HG02973 (cell line): Measurements from ENCODE around the gene TET2.

ENCODE experiments used
- ATAC-seq: cut with Tn5 transposase; IDR thresholded peaks from one replicate; pipeline ENCODE4 v1.9.1; 2021; ENCODE audit warnings: moderate library complexity; ENCODE audit not compliant: unreplicated experiment

Gene TET2

DNA sequence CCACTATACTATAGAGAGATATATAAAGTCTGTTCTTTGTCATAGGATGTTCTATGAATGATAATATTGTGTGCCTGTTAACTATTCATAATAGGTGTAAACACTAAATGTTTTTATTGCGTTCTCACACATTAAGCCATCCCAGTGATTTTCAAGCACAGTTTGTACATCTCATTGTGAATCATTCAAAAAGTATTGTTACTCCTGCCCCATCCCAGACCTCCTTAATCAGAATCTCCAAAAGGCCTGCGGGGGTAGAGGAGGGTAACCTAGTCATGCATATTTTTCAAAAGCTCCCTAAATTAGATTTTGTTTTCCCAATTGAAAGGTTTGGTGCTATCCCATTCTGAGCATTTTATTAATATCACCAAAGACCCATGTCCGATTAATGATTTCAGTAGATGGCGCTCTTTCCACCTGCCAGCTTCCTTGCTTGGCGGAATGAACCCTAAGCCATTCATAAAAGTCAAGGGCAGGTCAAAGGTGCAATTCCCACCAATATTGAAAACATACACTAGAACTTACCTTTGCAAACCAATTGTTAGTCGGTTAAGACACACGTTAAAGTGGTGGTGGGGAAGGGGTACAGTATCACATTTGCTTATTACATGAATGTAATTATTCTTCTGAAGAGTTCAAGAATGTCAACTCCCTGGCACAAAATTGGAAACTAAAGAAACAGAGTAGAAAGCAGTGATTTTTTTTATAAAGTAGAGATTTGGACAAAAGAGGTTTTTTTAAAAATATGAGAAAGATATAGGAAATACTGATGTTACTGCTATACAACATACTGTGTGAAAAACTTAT is 5.8 kb upstream of the TET2 start:
- no peak for ATAC-seq

DNA sequence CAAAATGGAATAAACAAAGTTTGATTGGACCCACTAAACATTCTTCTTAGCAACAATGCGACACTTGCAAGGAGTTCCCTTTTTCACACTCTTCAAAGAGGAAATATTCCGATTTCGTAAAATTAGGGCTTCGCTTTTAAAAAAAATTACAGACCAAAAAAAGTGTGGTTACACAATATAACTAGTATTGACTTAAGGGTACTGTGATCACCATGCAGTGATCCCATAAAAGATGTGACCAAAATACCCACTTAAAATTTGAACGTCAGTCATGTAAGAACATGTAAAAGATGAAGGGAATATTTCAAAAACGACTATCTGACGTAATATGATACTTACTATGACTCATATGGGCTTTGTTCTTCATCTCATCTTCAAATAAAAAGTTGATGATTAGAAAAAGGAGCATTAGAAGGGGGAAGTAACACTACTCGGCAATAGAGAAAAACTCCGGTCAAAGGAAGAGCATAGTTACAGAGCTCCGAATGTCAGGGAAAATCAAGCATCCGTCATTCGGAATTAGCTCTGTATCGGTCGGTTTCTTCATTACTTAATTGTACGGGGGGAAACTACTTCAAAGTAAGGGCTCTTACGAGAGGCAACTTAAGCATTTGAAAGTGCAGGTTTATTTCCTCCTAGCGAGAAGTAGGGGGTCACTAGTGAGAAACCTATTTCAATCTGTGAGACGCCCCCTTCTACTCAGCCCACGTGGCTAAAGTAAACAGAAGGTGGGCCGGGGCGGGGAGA is 1.3 kb upstream of the TET2 start:
- ATAC-seq = no peak

DNA sequence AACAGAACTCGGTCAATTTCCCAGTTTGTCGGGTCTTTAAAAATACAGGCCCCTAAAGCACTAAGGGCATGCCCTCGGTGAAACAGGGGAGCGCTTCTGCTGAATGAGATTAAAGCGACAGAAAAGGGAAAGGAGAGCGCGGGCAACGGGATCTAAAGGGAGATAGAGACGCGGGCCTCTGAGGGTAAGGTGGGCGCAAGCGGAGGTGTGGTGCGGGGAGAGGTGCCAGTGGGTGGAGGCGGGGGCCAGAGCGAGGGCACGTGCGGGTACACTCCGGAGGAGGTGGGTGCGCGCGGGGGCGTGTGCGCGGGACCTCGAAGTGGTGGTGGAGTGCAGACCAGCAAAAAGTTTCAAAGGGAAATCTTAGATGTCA is 787 bp upstream of the TET2 start:
- ATAC-seq = peak; percentile 7

DNA sequence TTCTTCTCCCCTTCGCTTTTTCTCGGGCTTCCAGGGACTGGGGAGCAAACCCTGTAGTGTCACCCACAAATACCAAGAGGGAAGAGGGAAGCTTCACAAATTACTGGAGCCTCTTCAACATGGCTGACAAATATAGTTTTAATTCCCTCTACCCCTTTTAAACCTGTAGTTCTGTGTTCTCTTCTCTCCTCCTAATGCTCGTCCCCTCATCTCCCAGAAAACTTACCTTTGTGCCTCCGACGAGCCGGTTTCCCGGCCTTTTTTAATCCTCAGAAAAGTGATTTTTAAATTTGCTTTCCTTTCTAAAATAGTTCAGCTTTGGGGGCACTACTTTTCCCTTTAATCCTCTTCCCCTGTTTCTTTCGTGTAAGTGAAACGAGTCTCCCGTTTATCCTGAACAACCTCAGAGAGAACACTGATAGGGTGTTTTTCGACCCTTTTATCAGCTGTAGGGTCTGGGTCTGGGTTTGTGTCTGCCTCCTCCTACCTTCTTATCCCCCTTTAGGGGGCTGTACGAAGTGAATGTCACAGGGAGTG is 408 bp downstream of the TET2 start:
- peak; percentile 4 for ATAC-seq

GRCh38 chr4:105147553-105148161 is 981 bp downstream of the TET2 start:
- no peak for ATAC-seq

DNA sequence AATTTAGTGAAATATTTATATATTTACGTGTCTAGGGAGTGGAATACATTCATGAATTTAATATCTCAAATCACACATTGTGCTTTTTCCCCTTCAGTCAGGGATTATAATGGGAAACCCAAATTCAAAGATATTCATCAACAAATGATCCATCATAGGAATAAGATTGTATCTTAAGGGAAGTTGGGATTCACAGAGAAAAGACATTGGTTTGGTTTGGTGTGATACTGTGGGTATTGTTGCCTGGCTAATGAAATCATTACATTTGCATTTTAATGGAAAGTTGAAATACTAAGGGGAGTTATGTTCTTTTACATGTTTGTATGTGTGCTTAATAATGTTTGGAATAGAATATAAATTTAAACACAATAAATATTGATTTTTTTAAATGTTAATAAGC is 1.7 kb downstream of the TET2 start:
- ATAC-seq = no peak

- no peak for ATAC-seq
Observed at GRCh38 chr4:105148776-105149175, 2.1 kb downstream of the TET2 start.

DNA sequence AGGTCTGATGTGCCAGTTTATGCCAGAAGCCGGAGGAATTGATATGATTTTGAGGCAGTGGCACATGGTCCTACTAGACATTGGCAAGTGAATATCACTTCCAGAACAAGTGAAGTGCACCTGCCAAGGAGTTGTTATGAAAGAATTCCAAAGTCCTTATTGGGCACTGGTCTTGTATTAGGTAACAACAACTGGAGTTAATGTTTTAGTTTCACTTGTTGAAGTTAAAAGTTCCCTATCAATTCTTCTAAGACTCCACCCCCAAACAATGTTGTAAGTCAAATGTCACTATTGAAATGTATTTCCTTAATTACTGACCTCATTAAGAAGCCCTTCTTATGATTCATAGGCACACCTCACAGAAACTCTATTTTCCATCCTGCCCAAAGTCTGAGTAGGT is 3.1 kb downstream of the TET2 start:
- ATAC-seq = no peak

DNA sequence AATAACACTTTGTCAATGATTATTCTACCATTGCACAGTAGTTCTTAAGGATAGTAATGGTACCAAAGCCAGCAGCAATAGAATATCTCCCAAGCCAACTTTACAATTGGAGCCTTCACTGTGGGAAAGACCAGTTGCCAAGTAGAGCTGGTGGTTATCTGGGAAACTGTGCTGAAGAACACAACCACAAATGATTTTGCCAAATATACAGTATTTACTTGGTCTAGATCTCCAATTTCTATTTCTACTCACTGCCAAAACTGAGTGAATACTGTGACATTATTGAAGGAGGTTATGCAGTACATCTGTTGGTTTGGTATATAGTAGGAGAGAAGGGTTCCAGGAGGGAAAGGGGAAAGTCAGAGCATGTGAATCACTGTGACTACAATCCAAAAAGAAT is 3.8 kb downstream of the TET2 start:
- ATAC-seq = no peak

DNA sequence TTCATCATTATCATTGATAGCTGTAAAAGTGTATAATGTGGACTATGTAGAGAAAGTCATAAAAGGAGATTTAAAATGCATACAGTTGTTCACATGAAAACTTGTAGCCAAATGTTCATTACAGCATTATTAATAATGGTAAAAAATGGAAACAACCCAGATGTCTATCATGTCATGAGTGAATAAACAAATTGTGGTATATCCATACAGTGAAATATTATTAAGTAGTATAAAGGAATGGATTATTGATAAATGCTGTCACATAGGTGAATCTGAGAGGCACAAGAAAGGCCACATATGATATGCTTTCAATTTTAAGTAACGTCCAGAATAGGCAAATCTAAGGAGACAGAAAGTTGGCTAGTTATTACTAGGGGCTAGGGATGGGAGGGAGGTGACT is 7.1 kb downstream of the TET2 start:
- ATAC-seq = no peak

- no peak for ATAC-seq
Observed at GRCh38 chr4:105154576-105154975, 7.9 kb downstream of the TET2 start.

DNA sequence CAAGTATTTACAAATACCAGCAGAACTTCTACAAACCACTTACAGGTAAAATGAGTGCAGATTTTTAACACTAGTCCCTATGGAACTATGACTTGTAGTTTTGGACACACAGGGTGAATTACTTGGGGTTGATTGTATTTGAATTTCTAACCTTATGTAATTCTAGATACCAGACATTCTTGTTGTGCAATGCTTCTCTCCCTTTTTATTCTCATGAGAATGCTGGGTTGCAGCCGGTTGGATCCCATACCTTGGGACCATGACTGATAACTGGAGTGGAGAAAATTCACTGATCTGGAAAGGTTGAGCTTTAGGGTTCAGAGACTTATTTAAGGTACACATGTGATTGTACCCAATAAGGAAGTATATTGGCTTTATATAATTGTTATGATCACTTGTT is 8.8 kb downstream of the TET2 start:
- no peak for ATAC-seq

DNA sequence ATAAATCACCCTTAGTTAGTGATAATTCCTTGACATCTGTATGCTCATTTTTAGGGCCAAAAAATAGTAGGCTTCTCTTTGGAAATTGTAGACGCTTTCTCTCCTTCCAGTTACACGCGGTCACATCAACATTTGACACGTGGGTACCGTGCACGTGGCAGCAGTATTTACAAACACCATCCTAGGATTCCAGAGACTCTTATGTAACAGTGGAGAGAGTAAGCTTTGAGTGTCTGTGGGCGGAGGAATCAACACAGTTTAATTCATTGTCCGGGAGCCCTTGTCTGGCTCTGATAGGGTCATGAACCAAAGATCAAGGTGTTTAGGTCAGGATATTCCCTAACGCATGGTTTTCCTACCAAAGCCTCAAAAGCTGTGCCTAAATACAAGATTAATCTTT is 12.2 kb downstream of the TET2 start:
- no peak for ATAC-seq

GRCh38 chr4:105162123-105162796 is 15.6 kb downstream of the TET2 start:
- ATAC-seq = no peak

DNA sequence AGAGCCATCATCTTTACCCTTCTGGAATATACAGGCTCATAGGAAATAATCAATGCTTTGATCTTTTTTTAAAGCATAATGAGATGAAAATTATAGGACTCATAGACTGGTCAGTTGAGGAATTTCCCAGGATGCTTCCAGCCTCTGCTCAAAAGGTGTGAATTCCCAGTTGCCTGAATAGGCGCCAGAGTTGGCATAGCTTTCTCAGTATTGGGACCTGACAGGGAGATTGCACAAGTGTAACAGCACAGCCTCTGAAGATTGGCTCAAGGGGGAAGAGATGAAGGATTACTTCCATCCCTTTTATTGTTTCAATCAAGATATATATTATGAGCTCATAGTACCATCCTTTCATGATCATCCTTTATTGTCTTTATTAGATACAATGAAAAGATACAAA is 17.9 kb downstream of the TET2 start:
- ATAC-seq = no peak

DNA sequence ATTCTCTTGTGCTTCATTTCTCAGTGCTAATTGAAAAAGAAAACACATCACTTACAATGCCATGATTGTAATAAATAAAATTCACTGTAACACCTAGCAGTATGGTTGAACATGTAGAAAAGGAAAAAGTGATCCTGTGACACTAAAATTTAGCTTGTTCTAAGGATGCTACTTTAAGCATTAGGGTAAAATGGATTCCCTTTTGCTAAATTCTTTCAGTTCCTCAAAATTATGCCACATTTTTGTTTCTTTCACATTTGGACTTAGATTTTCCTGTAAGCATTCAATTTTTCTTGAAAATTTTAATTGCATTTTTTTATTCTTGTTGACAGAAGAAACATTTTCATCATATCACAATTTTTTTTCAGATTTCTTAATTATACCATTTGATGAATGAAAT is 19.4 kb downstream of the TET2 start:
- no peak for ATAC-seq

DNA sequence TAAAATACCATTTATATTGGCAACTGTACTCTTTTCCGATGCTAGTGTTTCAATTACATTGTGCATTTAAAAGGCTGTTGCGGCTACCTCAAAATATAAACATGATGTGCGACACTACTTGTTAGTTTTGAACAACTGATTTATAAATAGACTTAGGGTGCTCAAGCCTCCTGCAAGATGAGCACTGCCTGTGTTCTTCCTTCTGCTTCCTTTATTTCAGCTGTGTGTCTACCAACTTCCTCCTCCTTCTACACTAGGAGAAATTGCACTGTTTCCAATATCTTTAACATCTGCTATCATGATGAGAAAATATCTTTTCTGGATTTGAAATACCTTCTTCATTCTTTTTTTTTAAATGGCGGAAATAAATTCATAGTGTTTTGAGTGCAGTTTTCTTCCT is 24.0 kb downstream of the TET2 start:
- ATAC-seq = no peak

GRCh38 chr4:105171912-105172311 is 25.2 kb downstream of the TET2 start:
- ATAC-seq = no peak

DNA sequence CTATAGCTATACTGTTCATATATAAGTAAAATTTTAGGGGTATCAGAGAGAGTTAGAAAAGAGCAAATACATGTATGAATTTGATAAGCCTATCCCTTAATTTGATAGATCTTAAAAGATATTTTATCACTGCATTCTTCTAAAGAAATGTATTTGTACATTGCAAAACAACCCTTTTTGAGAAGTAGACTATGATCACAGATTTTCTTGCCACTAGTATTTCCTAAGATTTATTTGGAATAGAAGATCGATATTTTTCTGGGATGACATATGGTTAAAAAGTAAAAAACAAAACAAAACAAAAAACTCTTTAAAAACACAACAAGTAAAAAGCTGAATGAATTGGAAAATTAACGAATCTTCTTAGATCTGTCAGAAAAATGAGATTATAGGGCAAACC is 27.4 kb downstream of the TET2 start:
- ATAC-seq = no peak

GRCh38 chr4:105179539-105180401 is 33.1 kb downstream of the TET2 start:
- ATAC-seq = no peak
